GM13977 (cell line): Measurements from ENCODE around the gene PLEKHM3.

Experiments
- DNase-seq: peaks from one replicate; pipeline ENCODE4 v3.0.0; 2012; ENCODE audit warnings: low spot score
- CTCF ChIP-seq: IDR thresholded peaks from 2 replicates; pipeline ENCODE4 v1.5.1; 2012; ENCODE audit warnings: mild to moderate bottlenecking, control low read depth; ENCODE audit not compliant: insufficient read depth; ENCODE audit errors: extremely low read depth, missing control alignments
- in situ Hi-C: fragments of 300-500 bp; cut with MboI; formaldehyde crosslinking; loops from one replicate; pipeline ENCODE4 v1.12.0; 2022; ENCODE audit warnings: low sequenced_read_pairs, low pct_unique_long_range_greater_than_20kb, mixed read lengths, inconsistent platforms; ENCODE audit not compliant: unreplicated experiment

The PLEKHM3 gene

GRCh38 chr2:208013285-208014178 is 11.8 kb downstream of the PLEKHM3 start:
- in situ Hi-C loops: no loop called here
- TF ChIP-seq CTCF: no peak
- no peak for DNase-seq

- no peak for TF ChIP-seq CTCF
- in situ Hi-C loops: no loop called here
- no peak for DNase-seq
Observed at GRCh38 chr2:208012449-208012848, 12.9 kb downstream of the PLEKHM3 start.

- no peak for TF ChIP-seq CTCF
- in situ Hi-C loops: no loop called here
- DNase-seq: no peak
Observed at GRCh38 chr2:208010506-208010905, 14.8 kb downstream of the PLEKHM3 start.

- TF ChIP-seq CTCF: no peak
- DNase-seq: no peak
- in situ Hi-C loops: no loop called here
Observed at GRCh38 chr2:208006833-208007232, 18.5 kb downstream of the PLEKHM3 start.

- in situ Hi-C loops: no loop called here
- TF ChIP-seq CTCF: no peak
- DNase-seq: no peak
Observed at GRCh38 chr2:208006337-208006736, 19.0 kb downstream of the PLEKHM3 start.

GRCh38 chr2:208001924-208002323 is 23.4 kb downstream of the PLEKHM3 start:
- in situ Hi-C loops: no loop called here
- no peak for TF ChIP-seq CTCF
- no peak for DNase-seq
